Lower leg skin (tissue), 4 donors: ENCODE results near the gene C15orf39. TPM values are rescaled to one million over a fixed set of nuclear protein-coding genes. Genes with fewer than 3 reads are reported as not detected.
"Not testable (repeated sequence)": the region's sequence is repeated elsewhere in the genome, so short reads cannot be mapped to it uniquely, and the experiment has no call there.

Experiments used
- DNase-seq, 2 donors: peaks; one replicate each; pipeline ENCODE4 v3.0.0-alpha.2; 2019; ENCODE audit warnings: low spot score in 2 of 2
- H3K4me3 ChIP-seq: fragments of 200-600 bp; sonication (generic); 2 replicates; pipeline ENCODE4 v1.5.1; 2017; ENCODE audit warnings: mild to moderate bottlenecking, low read depth; ENCODE audit not compliant: poor library complexity, severe bottlenecking
- CTCF ChIP-seq, 3 donors: fragments of 450-650 bp; IDR thresholded peaks; one replicate each; pipeline ENCODE4 v1.5.1; 2016; ENCODE audit warnings: antibody characterized with exemption in 3 of 3, mild to moderate bottlenecking in 3 of 3, moderate library complexity in 2 of 3
- POLR2A ChIP-seq, 2 donors: fragments of 450-650 bp; IDR thresholded peaks; one replicate each; pipeline ENCODE4 v1.6.1; 2016 to 2017; ENCODE audit warnings: antibody characterized with exemption in 2 of 2, mild to moderate bottlenecking in 1 of 2, moderate library complexity in 1 of 2
- WGBS, 2 donors: methylation state at CpG; one replicate each; pipeline ENCODE4 v1.1.5; 2018; 5-methylcytosine and 5-hydroxymethylcytosine counted together
- intact Hi-C: fragments of 100-400 bp; cut with DNase I; formaldehyde crosslinking; loops from one replicate; pipeline ENCODE4 v1.15.0; 2023; ENCODE audit warnings: low total_unique reads
- total RNA-seq, 4 donors: library from RNA; depleted of rRNA; stranded (reverse); fragments of >200 nt; gene quantifications; one replicate each; pipeline ENCODE4 v1.1.0, GENCODE V29; 2016

C15orf39 gene
- total RNA-seq, 4 donors from 2014 or later, result 21.9 to 29.3 (median 26.1) TPM

GRCh38 chr15:75163150-75163564, 38.5 kb upstream of the C15orf39 start:
- no peak for TF ChIP-seq POLR2A (IDR thresholded peaks at IDR 0.05)
- H3K4me3 ChIP-seq, result no peak overlapping the region
- no peak for DNase-seq
- 94 to 100% methylated on average over 3 of the region's 3 CpGs for WGBS, 2 donors
- intact Hi-C loops, result loop anchor here (2.0 kb wide), 1 partner anchor 82 kb away; no protein-coding TSS in a partner anchor

- 56 to 68% methylated on average over 4 of the region's 4 CpGs for WGBS, 2 donors
- no peak overlapping the region for H3K4me3 ChIP-seq
- DNase-seq, result no peak
- TF ChIP-seq POLR2A (IDR thresholded peaks at IDR 0.05) (no peak), CTCF (IDR thresholded peaks at IDR 0.05) (no peak)
- intact Hi-C loops, result no loop called here
These were observed 36.9 kb upstream of the C15orf39 start for GRCh38 chr15:75164625-75165350.

- intact Hi-C loops, DNase-seq, H3K4me3 ChIP-seq: not testable (repeated sequence)
- WGBS, 2 donors, result 78 to 85% methylated on average over 8 of the region's 8 CpGs
These were observed 35.1 kb upstream of the C15orf39 start for GRCh38 chr15:75166489-75167063.

GRCh38 chr15:75167588-75168350, 33.9 kb upstream of the C15orf39 start:
- no peak for DNase-seq
- intact Hi-C loops, result no loop called here
- WGBS, 2 donors, result 66 to 73% methylated on average over 5 of the region's 5 CpGs
- TF ChIP-seq CTCF (IDR thresholded peaks at IDR 0.05), result no peak
- H3K4me3 ChIP-seq, result no peak overlapping the region

GRCh38 chr15:75168374-75168773, 33.3 kb upstream of the C15orf39 start:
- intact Hi-C loops, result no loop called here
- no peak overlapping the region for H3K4me3 ChIP-seq
- TF ChIP-seq POLR2A (IDR thresholded peaks at IDR 0.05) (no peak), CTCF (IDR thresholded peaks at IDR 0.05) (no peak)
- 86 to 96% methylated on average over 4 of the region's 4 CpGs for WGBS, 2 donors
- DNase-seq, result no peak

GRCh38 chr15:75170203-75170602, 31.5 kb upstream of the C15orf39 start:
- no peak overlapping the region for H3K4me3 ChIP-seq
- DNase-seq, result no peak
- intact Hi-C loops, result no loop called here
- TF ChIP-seq POLR2A (IDR thresholded peaks at IDR 0.05) (no peak), CTCF (IDR thresholded peaks at IDR 0.05) (no peak)
- 92 to 100% methylated on average over 1 of the region's 1 CpG for WGBS, 2 donors
